Endothelial cell (in vitro differentiated cells): ENCODE results near the gene TRIP10. TPM values are rescaled to one million over a fixed set of nuclear protein-coding genes. Genes with fewer than 3 reads are reported as not detected.

Source experiments
- DNase-seq: peaks from one replicate; pipeline ENCODE4 v3.0.0; 2021; ENCODE audit warnings: low spot score
- H3K27ac Mint-ChIP-seq: one replicate; pipeline ENCODE4 v1.8.0; 2021; ENCODE audit warnings: mixed read lengths, inconsistent platforms; ENCODE audit not compliant: unreplicated experiment
- H3K27me3 Mint-ChIP-seq: one replicate; pipeline ENCODE4 v1.8.0; 2021; ENCODE audit warnings: mild to moderate bottlenecking, moderate library complexity, mixed read lengths, inconsistent platforms; ENCODE audit not compliant: unreplicated experiment
- H3K36me3 Mint-ChIP-seq: one replicate; pipeline ENCODE4 v1.8.0; 2021; ENCODE audit warnings: mild to moderate bottlenecking, low read depth, mixed read lengths, inconsistent platforms; ENCODE audit not compliant: unreplicated experiment
- H3K4me1 Mint-ChIP-seq: one replicate; pipeline ENCODE4 v1.8.0; 2021; ENCODE audit warnings: mild to moderate bottlenecking, mixed read lengths, inconsistent platforms; ENCODE audit not compliant: unreplicated experiment
- H3K4me3 Mint-ChIP-seq: one replicate; pipeline ENCODE4 v1.8.0; 2021; ENCODE audit warnings: mild to moderate bottlenecking, mixed read lengths, inconsistent platforms; ENCODE audit not compliant: unreplicated experiment
- H3K9me3 Mint-ChIP-seq: one replicate; pipeline ENCODE4 v1.8.0; 2021; ENCODE audit warnings: mixed read lengths, inconsistent platforms; ENCODE audit not compliant: unreplicated experiment
- total RNA-seq: library from RNA; stranded (reverse); fragmentation: NEBNext Ultra II Directional; extraction: Animal tissue kit (Norgen Biotek cat#: 25700); gene quantifications from one replicate; pipeline ENCODE4 v1.2.1, GENCODE V29; 2021; ENCODE audit not compliant: unreplicated experiment
- TF ChIP-seq, protein P1 (sequence below): fragments of 200-600 bp; sonication (generic); IDR thresholded peaks from one replicate; pipeline ENCODE4 v1.5.0; 2021; ENCODE audit warnings: antibody characterized with exemption; ENCODE audit not compliant: unreplicated experiment

Gene TRIP10
- total RNA-seq, 1 donor from 2014 or later, result 42.8 TPM

DNA sequence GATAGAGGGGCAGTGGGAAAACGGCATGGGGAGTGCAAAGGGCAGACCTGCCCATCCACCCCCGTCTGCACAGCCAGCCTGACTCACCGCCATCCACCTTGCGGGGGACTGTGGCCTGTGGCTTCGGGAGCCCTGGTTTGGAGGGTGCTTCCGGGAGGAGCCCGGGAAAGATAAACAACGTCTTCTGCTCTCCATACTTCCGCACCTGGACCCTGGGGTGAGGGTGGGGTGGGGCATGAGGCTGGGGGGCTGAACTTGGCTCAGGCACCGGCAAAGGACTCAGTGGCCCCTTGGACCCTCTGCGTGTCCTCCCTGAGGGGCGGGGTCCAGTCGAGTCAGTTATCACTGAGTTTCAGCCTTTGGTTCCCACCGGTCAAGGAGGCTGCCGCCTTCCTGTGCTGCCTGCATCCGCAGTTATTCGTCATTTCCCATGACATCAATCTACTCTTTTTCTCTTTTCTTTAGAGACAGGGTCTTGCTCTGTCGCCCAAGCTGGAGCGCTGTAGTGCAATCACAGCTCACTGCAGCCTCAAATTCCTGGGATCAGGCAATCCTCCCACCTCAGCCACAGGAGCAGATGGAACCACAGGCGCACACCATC is 5.3 kb upstream of the TRIP10 start:
- H3K4me1 Mint-ChIP-seq, result peaks cover 17% of the 10 kb centered on the region
- no peaks in the 10 kb centered on the region for H3K9me3 Mint-ChIP-seq
- peak overlapping the region; percentile 19 for H3K4me3 Mint-ChIP-seq
- peak overlapping the region; percentile 14 for H3K27ac Mint-ChIP-seq
- H3K27me3 Mint-ChIP-seq, result peaks cover 24% of the 10 kb centered on the region
- peaks cover 15% of the 10 kb centered on the region for H3K36me3 Mint-ChIP-seq
- TF ChIP-seq, protein P1, sequence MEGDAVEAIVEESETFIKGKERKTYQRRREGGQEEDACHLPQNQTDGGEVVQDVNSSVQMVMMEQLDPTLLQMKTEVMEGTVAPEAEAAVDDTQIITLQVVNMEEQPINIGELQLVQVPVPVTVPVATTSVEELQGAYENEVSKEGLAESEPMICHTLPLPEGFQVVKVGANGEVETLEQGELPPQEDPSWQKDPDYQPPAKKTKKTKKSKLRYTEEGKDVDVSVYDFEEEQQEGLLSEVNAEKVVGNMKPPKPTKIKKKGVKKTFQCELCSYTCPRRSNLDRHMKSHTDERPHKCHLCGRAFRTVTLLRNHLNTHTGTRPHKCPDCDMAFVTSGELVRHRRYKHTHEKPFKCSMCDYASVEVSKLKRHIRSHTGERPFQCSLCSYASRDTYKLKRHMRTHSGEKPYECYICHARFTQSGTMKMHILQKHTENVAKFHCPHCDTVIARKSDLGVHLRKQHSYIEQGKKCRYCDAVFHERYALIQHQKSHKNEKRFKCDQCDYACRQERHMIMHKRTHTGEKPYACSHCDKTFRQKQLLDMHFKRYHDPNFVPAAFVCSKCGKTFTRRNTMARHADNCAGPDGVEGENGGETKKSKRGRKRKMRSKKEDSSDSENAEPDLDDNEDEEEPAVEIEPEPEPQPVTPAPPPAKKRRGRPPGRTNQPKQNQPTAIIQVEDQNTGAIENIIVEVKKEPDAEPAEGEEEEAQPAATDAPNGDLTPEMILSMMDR, result no peak
- no peak for DNase-seq

DNA sequence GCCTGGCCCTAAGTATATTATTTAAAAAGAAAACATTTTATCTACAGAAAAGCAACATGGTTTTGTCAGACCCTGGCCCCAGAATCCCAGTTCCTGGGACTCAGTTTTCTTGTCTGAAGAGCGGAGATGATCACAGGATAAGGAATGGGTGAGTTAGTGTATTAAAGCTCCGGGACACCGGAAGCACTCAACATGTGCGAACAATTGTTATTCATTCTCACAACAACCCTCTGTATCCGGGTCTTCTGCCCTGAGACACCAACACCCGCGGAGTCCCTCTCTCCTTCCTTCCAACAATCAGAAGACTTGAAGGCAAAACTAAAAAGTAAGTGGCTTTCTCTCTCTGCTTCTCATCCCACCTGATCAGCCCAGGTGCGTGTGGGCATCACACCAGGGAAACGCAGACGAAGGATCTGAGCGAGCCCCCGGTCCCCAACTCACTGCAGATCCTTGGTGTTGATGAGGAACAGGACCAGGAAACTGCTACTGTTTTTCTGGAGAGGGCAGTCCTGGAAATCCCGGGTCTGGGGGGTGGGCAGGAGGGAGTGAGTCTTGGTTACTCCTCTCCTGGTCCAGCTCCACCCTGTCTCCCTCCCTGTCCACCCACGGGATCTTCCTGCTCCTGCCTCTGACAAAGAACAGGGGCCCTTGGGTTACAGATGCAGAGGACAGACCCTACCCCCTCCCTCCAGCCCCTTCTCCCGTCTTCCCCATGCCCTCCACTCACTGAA is 4.1 kb upstream of the TRIP10 start:
- Mint-ChIP-seq H3K4me1 (peaks cover 17% of the 10 kb centered on the region), H3K9me3 (no peaks in the 10 kb centered on the region), H3K27me3 (peaks cover 23% of the 10 kb centered on the region), H3K4me3 (peak overlapping the region; percentile 98), H3K27ac (peak overlapping the region; percentile 84), H3K36me3 (peaks cover 15% of the 10 kb centered on the region)
- TF ChIP-seq, protein P1, result no peak
- DNase-seq, result peak; percentile 22

DNA sequence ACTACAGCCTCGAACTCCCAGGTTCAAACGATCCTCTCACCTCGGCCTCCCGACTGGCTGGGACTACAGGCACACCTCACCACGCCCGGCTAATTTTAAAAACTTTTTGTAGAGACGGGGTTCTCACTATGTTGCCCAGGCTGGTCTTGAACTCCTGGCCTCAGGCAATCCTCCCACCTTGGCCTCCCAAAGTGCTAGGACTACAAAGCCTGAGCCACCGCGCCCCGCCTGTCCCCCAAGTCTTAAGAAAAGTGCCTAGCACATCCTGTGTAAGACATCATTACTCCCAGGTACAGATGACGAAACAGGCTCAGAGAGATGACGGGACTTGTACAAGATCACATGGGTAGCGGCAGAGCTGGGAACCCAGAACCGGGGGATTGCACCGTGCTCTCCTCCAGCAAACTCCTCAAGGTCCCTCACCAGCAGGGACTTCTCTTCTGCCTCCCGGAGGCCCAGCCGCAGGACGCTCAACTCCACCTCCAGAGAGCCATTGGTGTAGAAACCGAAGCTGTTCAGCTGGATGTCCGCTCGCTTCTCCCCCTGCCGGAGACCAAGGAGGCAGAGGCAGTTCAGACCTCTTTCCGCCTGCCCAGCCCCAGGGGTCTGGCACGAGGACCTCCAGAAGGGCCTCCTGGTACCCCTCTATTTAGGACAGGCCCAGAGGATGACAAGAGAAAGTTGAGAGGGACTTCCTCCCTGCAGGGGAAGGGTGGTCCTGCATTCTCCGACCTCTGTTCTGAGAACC is 3.1 kb upstream of the TRIP10 start:
- Mint-ChIP-seq H3K4me1 (peaks cover 17% of the 10 kb centered on the region), H3K27me3 (peaks cover 23% of the 10 kb centered on the region), H3K36me3 (peaks cover 15% of the 10 kb centered on the region), H3K27ac (peak overlapping the region; percentile 92), H3K9me3 (no peaks in the 10 kb centered on the region), H3K4me3 (peak overlapping the region; percentile 98)
- peak; percentile 77 for DNase-seq
- TF ChIP-seq, protein P1, result peak; percentile 14

DNA sequence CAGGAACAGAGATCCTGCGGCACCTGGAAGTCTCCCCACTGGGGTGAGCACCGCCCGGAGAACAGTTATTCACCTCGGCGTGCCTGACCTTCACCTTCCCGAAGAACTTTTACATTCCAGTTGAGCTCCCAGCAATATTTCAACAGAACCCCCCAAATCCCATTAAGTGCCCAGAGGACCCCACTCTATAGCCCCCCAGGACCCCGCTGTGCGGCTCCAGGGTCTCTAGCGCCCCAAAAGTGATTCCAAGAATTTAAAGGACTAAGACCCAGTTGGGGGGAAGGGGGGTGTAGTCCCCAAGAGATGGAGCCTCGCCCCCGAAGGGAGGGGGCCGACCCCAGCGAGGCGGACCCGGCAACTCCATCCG is 2.6 kb upstream of the TRIP10 start:
- TF ChIP-seq, protein P1, result no peak
- H3K4me1 Mint-ChIP-seq, result peaks cover 17% of the 10 kb centered on the region
- H3K36me3 Mint-ChIP-seq, result peaks cover 15% of the 10 kb centered on the region
- peak overlapping the region; percentile 92 for H3K27ac Mint-ChIP-seq
- DNase-seq, result no peak
- peaks cover 23% of the 10 kb centered on the region for H3K27me3 Mint-ChIP-seq
- peak overlapping the region; percentile 98 for H3K4me3 Mint-ChIP-seq
- H3K9me3 Mint-ChIP-seq, result no peaks in the 10 kb centered on the region
